ENCODE results near the gene MTMR10. TPM values are rescaled to one million over a fixed set of nuclear protein-coding genes. Genes with fewer than 3 reads are reported as not detected.
A peak's percentile ranks its signal among the peaks of the same experiment; 100 is the strongest.

Gene MTMR10
- total RNA-seq, 1 experiment from 2014 or later: 23.2 TPM

DNA sequence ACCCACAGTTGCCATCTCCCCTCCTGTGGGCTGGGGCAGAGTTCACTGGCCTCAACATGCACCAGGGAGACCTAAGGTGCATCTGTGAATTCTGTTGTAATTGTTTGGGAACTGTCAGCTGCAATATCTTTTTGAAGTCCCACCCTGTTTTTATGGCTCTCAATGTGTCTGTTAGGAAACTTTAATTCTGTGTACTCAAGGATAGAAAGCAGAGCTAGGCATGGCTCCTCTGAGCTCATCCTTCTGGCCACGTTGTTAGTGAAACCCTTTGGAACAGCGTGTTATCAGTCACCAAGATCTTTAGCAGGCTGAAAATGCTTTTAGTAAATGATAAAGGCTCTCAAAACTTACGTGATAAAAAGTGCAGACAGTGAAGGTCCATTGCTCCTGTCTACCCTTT lies 33.6 kb upstream of the MTMR10 start:
- H3K9ac ChIP-seq (ENCODE audit: extremely low read depth, insufficient read length, low read length): no peak overlapping the region
- H2BK5ac ChIP-seq (ENCODE audit: insufficient read length, low read length): no peak overlapping the region
- no peaks in the 10 kb centered on the region for H3K23me2 ChIP-seq (ENCODE audit: insufficient read length, low read depth, low read length, poor library complexity, severe bottlenecking)
- no peak overlapping the region for H3K56ac ChIP-seq (ENCODE audit: insufficient read length, low read depth, low read length)
- no peak overlapping the region for H3K27ac ChIP-seq (ENCODE audit: insufficient read length, low read depth, low read length)
- H4K5ac ChIP-seq (ENCODE audit: insufficient read length, low read depth, low read length): no peak overlapping the region
- no peak overlapping the region for H3K14ac ChIP-seq (ENCODE audit: insufficient read depth, low read length)
- no peak overlapping the region for H3K4ac ChIP-seq (ENCODE audit: low read depth, low read length)
- TF ChIP-seq, protein P1, sequence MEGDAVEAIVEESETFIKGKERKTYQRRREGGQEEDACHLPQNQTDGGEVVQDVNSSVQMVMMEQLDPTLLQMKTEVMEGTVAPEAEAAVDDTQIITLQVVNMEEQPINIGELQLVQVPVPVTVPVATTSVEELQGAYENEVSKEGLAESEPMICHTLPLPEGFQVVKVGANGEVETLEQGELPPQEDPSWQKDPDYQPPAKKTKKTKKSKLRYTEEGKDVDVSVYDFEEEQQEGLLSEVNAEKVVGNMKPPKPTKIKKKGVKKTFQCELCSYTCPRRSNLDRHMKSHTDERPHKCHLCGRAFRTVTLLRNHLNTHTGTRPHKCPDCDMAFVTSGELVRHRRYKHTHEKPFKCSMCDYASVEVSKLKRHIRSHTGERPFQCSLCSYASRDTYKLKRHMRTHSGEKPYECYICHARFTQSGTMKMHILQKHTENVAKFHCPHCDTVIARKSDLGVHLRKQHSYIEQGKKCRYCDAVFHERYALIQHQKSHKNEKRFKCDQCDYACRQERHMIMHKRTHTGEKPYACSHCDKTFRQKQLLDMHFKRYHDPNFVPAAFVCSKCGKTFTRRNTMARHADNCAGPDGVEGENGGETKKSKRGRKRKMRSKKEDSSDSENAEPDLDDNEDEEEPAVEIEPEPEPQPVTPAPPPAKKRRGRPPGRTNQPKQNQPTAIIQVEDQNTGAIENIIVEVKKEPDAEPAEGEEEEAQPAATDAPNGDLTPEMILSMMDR (conservative IDR thresholded peaks at IDR 0.05): no peak
- H3K4me1 ChIP-seq (ENCODE audit: insufficient read depth, low read length): peaks cover 7% of the 10 kb centered on the region; the same call in 1 of the 2 replicates
- no peak overlapping the region for H4K8ac ChIP-seq (replicated peaks; ENCODE audit: insufficient read length, low read depth, low read length)
- Mint-ChIP-seq H3K27me3 (ENCODE audit: low read depth) (no peaks in the 10 kb centered on the region; the same call in 1 of the 2 replicates), H3K4me1 (peaks cover 30 to 31% of the 10 kb centered on the region in 2 experiments), H3K27ac (peak overlapping the region in 1 of 3 experiments; percentile 30; a peak in 1 of 7 replicates), H3K4me3 (no peak overlapping the region), H3K36me3 (ENCODE audit: insufficient read depth in 1 of 3, low read depth in 3 of 3) (no peaks in the 10 kb centered on the region; a peak in 1 of 7 replicates), H3K9me3 (no peaks in the 10 kb centered on the region)
- no peak overlapping the region for H2BK15ac ChIP-seq (ENCODE audit: low read depth, low read length)
- no peak overlapping the region for H3K4me2 ChIP-seq (ENCODE audit: insufficient read depth, insufficient read length, low read length)
- no peaks in the 10 kb centered on the region for H3K79me1 ChIP-seq (ENCODE audit: insufficient read depth, low read depth, low read length, poor library complexity, severe bottlenecking)
- H3K18ac ChIP-seq (ENCODE audit: insufficient read length, low read depth, low read length): no peak overlapping the region
- no peak overlapping the region for H3T11ph ChIP-seq (ENCODE audit: low read length)
- no peak overlapping the region for H2AFZ ChIP-seq (ENCODE audit: low read length)
- H4K91ac ChIP-seq (ENCODE audit: insufficient read length, low read depth, low read length): no peak overlapping the region
- no peak for DNase-seq
- no peaks in the 10 kb centered on the region for H3K27me3 ChIP-seq (ENCODE audit: insufficient read depth, low read length)
- H3K79me2 ChIP-seq (ENCODE audit: insufficient read depth, low read length): no peaks in the 10 kb centered on the region
- no peak overlapping the region for H2BK12ac ChIP-seq (ENCODE audit: insufficient read length, low read depth, low read length)
- no peak overlapping the region for H2AK5ac ChIP-seq (ENCODE audit: insufficient read length, low read length)
- no peaks in the 10 kb centered on the region for H3K9me3 ChIP-seq (ENCODE audit: control insufficient read depth, low read depth, low read length)
- H4K20me1 ChIP-seq (ENCODE audit: control insufficient read depth, insufficient read depth, insufficient read length): no peaks in the 10 kb centered on the region
- no peak overlapping the region for H3K23ac ChIP-seq (ENCODE audit: insufficient read length, low read depth, low read length)
- no peak overlapping the region for H2BK20ac ChIP-seq (ENCODE audit: low read depth, low read length, poor library complexity, severe bottlenecking)
- H2BK120ac ChIP-seq (ENCODE audit: low read depth, low read length, poor library complexity, severe bottlenecking): no peak overlapping the region
- WGBS (ENCODE audit: extremely low coverage, insufficient read length, low lambda C conversion rate): no CpG with 5 or more reads among the region's 3 CpGs

Data from H9 (cell line).